Measurements from ENCODE around the gene MACROD1. TPM values are rescaled to one million over a fixed set of nuclear protein-coding genes. Genes with fewer than 3 reads are reported as not detected.

The MACROD1 gene
- total and polyA plus RNA-seq, 2 donors (not counting 3 experiments of a cell fraction or from before 2014, with no cell fraction given) = 11.0 to 16.2 TPM

- DNase-seq (ENCODE audit: low read depth, low spot score) (no peak), FAIRE-seq (no peak)
- Histone ChIP-seq H4K20me1 (replicated peaks; ENCODE audit: control insufficient read depth, extremely low read depth, insufficient read depth, low read length) (no peaks in the 10 kb centered on the region), H3K9me1 (replicated peaks; ENCODE audit: control insufficient read depth, extremely low read depth, insufficient read depth, low read length) (no peaks in the 10 kb centered on the region), H3K9ac (replicated peaks; ENCODE audit: extremely low read depth, insufficient read depth, low read length) (no peak overlapping the region), H2AFZ (ENCODE audit: low read depth, low read length) (no peak overlapping the region), H3K27me3 (ENCODE audit: control insufficient read depth in 2 of 2, insufficient read depth in 2 of 2, low read length in 2 of 2) (no peaks in the 10 kb centered on the region), H3K27ac (ENCODE audit: insufficient read depth, low read depth, low read length) (no peak overlapping the region), H3K36me3 (ENCODE audit: control insufficient read depth in 2 of 2, extremely low read depth in 1 of 2, insufficient read depth in 2 of 2, low read length in 2 of 2) (no peaks in the 10 kb centered on the region), H3K9me3 (replicated peaks; ENCODE audit: control insufficient read depth, insufficient read depth, low read length) (no peaks in the 10 kb centered on the region), H3K4me2 (ENCODE audit: insufficient read depth, low read length) (no peak overlapping the region), H3K4me1 (ENCODE audit: control insufficient read depth, extremely low read depth, insufficient read depth, low read length) (no peaks in the 10 kb centered on the region), H3K4me3 (replicated peaks in 1 of 3; ENCODE audit: insufficient read depth in 1 of 3, low read depth in 1 of 3, low read length in 3 of 3) (no peak overlapping the region), H3K79me2 (ENCODE audit: control insufficient read depth, insufficient read depth, low read length) (no peaks in the 10 kb centered on the region)
- CTCF ChIA-PET = no interaction called here
- POLR2A ChIA-PET = no interaction called here
- BruUV-seq (replicated peaks) = no TSS peak
- intact Hi-C loops (cut with micrococcal nuclease) (no loop called here), dilution Hi-C loops (cut with MboI; ENCODE audit: extremely low pct_ligation_motif_present, low sequenced_read_pairs) (no loop called here)
- TF ChIP-seq EZH2 (IDR thresholded peaks at IDR 0.05; ENCODE audit: borderline replicate concordance, low read depth, low read length, severe bottlenecking) (no peak), POLR2AphosphoS5 (IDR thresholded peaks at IDR 0.05; ENCODE audit: insufficient read depth, low read depth, low read length) (no peak), POLR2A (IDR thresholded peaks at IDR 0.05; ENCODE audit: low read depth, low read length) (no peak), JUN (IDR thresholded peaks at IDR 0.05; ENCODE audit: borderline replicate concordance, insufficient read depth, insufficient read length, low read depth) (no peak), MYC (IDR thresholded peaks at IDR 0.05; ENCODE audit: low read depth, low read length) (no peak), FOS (IDR thresholded peaks at IDR 0.05; ENCODE audit: borderline replicate concordance, insufficient read depth, low read length) (no peak), GATA2 (IDR thresholded peaks at IDR 0.05; ENCODE audit: insufficient read depth, insufficient read length, low read depth, low read length) (no peak)
- TF ChIP-seq, protein P1, sequence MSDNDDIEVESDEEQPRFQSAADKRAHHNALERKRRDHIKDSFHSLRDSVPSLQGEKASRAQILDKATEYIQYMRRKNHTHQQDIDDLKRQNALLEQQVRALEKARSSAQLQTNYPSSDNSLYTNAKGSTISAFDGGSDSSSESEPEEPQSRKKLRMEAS (IDR thresholded peaks at IDR 0.05; ENCODE audit: insufficient read depth, insufficient read length) = no peak
- TF ChIP-seq, protein P2, sequence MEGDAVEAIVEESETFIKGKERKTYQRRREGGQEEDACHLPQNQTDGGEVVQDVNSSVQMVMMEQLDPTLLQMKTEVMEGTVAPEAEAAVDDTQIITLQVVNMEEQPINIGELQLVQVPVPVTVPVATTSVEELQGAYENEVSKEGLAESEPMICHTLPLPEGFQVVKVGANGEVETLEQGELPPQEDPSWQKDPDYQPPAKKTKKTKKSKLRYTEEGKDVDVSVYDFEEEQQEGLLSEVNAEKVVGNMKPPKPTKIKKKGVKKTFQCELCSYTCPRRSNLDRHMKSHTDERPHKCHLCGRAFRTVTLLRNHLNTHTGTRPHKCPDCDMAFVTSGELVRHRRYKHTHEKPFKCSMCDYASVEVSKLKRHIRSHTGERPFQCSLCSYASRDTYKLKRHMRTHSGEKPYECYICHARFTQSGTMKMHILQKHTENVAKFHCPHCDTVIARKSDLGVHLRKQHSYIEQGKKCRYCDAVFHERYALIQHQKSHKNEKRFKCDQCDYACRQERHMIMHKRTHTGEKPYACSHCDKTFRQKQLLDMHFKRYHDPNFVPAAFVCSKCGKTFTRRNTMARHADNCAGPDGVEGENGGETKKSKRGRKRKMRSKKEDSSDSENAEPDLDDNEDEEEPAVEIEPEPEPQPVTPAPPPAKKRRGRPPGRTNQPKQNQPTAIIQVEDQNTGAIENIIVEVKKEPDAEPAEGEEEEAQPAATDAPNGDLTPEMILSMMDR (IDR thresholded peaks at IDR 0.05; ENCODE audit: extremely low read depth in 1 of 2, insufficient read depth in 1 of 2, low read depth in 1 of 2, low read length in 2 of 2) = no peak
Observed at GRCh38 chr11:64080390-64080789, 85.5 kb downstream of the MACROD1 start.

All from endothelial cell of umbilical vein (primary cell).